GM23338 (cell line): ENCODE data around the gene STARD3. TPM values are rescaled to one million over a fixed set of nuclear protein-coding genes. Genes with fewer than 3 reads are reported as not detected.
"Not testable (repeated sequence)": the region's sequence is repeated elsewhere in the genome, so short reads cannot be mapped to it uniquely, and the experiment has no call there.

Experiments
- ATAC-seq: fragments of 200-7000 bp; cut with Tn5 transposase; 3 replicates; pipeline ENCODE4 v1.9.1; 2020
- DNase-seq: peaks from one replicate; pipeline ENCODE4 v3.0.0-alpha.2; 2015; ENCODE audit warnings: low spot score
- H2AFZ ChIP-seq: fragments of 200-600 bp; sonication (generic); 2 replicates; pipeline ENCODE4 v1.8.0; 2016; ENCODE audit warnings: antibody characterized with exemption, mild to moderate bottlenecking, moderate library complexity
- H3F3A ChIP-seq: fragments of 200-600 bp; sonication (generic); replicated peaks from 2 replicates; pipeline ENCODE4 v1.8.0; 2017; ENCODE audit warnings: antibody characterized with exemption, mixed run types, low read depth
- H3K27ac ChIP-seq: fragments of 200-600 bp; sonication (generic); 2 replicates; pipeline ENCODE4 v1.6.1; 2016; ENCODE audit warnings: low read depth
- H3K27me3 ChIP-seq: fragments of 200-600 bp; sonication (generic); 2 replicates; pipeline ENCODE4 v1.8.0; 2016; ENCODE audit warnings: mild to moderate bottlenecking, mixed run types, moderate library complexity; ENCODE audit not compliant: insufficient read depth
- H3K36me3 ChIP-seq: fragments of 200-600 bp; sonication (generic); 2 replicates; pipeline ENCODE4 v1.8.0; 2016; ENCODE audit warnings: mild to moderate bottlenecking; ENCODE audit not compliant: insufficient read depth
- H3K4me1 ChIP-seq: fragments of 200-600 bp; sonication (generic); 2 replicates; pipeline ENCODE4 v1.8.0; 2016; ENCODE audit warnings: mild to moderate bottlenecking, moderate library complexity; ENCODE audit not compliant: insufficient read depth
- H3K4me2 ChIP-seq: fragments of 200-600 bp; sonication (generic); 2 replicates; pipeline ENCODE4 v1.7.1; 2017; ENCODE audit warnings: mixed run types
- H3K4me3 ChIP-seq: fragments of 200-600 bp; sonication (generic); 2 replicates; pipeline ENCODE4 v1.6.1; 2016; ENCODE audit warnings: mixed run types
- H3K79me2 ChIP-seq: fragments of 200-600 bp; sonication (generic); replicated peaks from 2 replicates; pipeline ENCODE4 v1.8.0; 2017; ENCODE audit warnings: mild to moderate bottlenecking; ENCODE audit not compliant: insufficient read depth
- H3K9me2 ChIP-seq: fragments of 200-600 bp; sonication (generic); 2 replicates; pipeline ENCODE4 v1.8.0; 2017; ENCODE audit not compliant: insufficient read depth
- H4K20me1 ChIP-seq: fragments of 200-600 bp; sonication (generic); replicated peaks from 2 replicates; pipeline ENCODE4 v1.8.0; 2017; ENCODE audit warnings: mild to moderate bottlenecking; ENCODE audit not compliant: insufficient read depth
- H3K27ac Mint-ChIP-seq: 2 replicates; pipeline ENCODE4 v1.8.0; 2020; ENCODE audit warnings: inconsistent platforms, mild to moderate bottlenecking, moderate library complexity, mixed read lengths
- H3K27me3 Mint-ChIP-seq: 3 replicates; pipeline ENCODE4 v1.8.0; 2022; ENCODE audit warnings: low read depth, mild to moderate bottlenecking, moderate library complexity, mixed read lengths, inconsistent platforms; ENCODE audit not compliant: insufficient read depth, poor library complexity
- H3K36me3 Mint-ChIP-seq: 3 replicates; pipeline ENCODE4 v1.8.0; 2021; ENCODE audit warnings: low read depth, mild to moderate bottlenecking, inconsistent platforms, moderate library complexity, mixed read lengths
- H3K4me1 Mint-ChIP-seq: 3 replicates; pipeline ENCODE4 v1.8.0; 2020; ENCODE audit warnings: mild to moderate bottlenecking, inconsistent platforms, mixed read lengths
- H3K4me3 Mint-ChIP-seq: 3 replicates; pipeline ENCODE4 v1.8.0; 2021; ENCODE audit warnings: moderate library complexity, mild to moderate bottlenecking, inconsistent platforms, mixed read lengths
- H3K9me3 Mint-ChIP-seq: 3 replicates; pipeline ENCODE4 v1.8.0; 2020; ENCODE audit warnings: moderate library complexity, mild to moderate bottlenecking, inconsistent platforms, mixed read lengths
- CREB1 ChIP-seq: fragments of 250-450 bp; sonication (Bioruptor Pico); IDR thresholded peaks from 2 replicates; pipeline ENCODE4 v1.5.0; 2020; ENCODE audit warnings: low read depth, mild to moderate bottlenecking, moderate library complexity
- NANOG ChIP-seq: IDR thresholded peaks from 2 replicates; pipeline ENCODE4 v1.6.1; 2016; ENCODE audit warnings: antibody characterized with exemption, borderline replicate concordance
- POLR2AphosphoS5 ChIP-seq: IDR thresholded peaks from 2 replicates; pipeline ENCODE4 v1.6.1; 2016; ENCODE audit warnings: antibody characterized with exemption, low read depth
- ZNF331 ChIP-seq: fragments of 250-450 bp; sonication (Bioruptor Pico); IDR thresholded peaks from 2 replicates; pipeline ENCODE4 v1.5.0; 2020; ENCODE audit warnings: low read depth, mild to moderate bottlenecking, moderate library complexity
- polyA plus RNA-seq: library from polyadenylated mRNA; unstranded; fragments of >200 nt; fragmentation: Nextera tagmentation; extraction: Ambion mirVana; gene quantifications from 2 replicates; pipeline ENCODE4 v1.2.1, GENCODE V29; 2016
- total RNA-seq: library from RNA; depleted of rRNA; stranded (reverse); fragments of >200 nt; shearing (Covaris generic); gene quantifications from 2 replicates; pipeline ENCODE4 v1.2.3, GENCODE V29; 2014
- TF ChIP-seq, protein P1 (sequence below), 2 experiments: fragments of 200-600 bp in 1 of 2; sonication (generic) in 1 of 2; conservative IDR thresholded peaks; 2 replicates each; pipeline versions ENCODE4 v1.5.1 to v1.6.1; 2016 to 2017; ENCODE audit warnings: antibody characterized with exemption in 2 of 2, low read depth in 2 of 2, mild to moderate bottlenecking in 2 of 2, moderate library complexity in 1 of 2
- TF ChIP-seq, protein P2 (sequence below): IDR thresholded peaks from 2 replicates; pipeline ENCODE4 v1.6.1; 2016; ENCODE audit warnings: antibody characterized with exemption
- TF ChIP-seq, protein P3 (sequence below): IDR thresholded peaks from one replicate; pipeline ENCODE4 v1.6.1; 2018; ENCODE audit warnings: antibody characterized with exemption; ENCODE audit not compliant: unreplicated experiment

STARD3 gene
- total and polyA plus RNA-seq, 2 experiments from 2014 or later = 26.4 to 53.3 TPM

DNA sequence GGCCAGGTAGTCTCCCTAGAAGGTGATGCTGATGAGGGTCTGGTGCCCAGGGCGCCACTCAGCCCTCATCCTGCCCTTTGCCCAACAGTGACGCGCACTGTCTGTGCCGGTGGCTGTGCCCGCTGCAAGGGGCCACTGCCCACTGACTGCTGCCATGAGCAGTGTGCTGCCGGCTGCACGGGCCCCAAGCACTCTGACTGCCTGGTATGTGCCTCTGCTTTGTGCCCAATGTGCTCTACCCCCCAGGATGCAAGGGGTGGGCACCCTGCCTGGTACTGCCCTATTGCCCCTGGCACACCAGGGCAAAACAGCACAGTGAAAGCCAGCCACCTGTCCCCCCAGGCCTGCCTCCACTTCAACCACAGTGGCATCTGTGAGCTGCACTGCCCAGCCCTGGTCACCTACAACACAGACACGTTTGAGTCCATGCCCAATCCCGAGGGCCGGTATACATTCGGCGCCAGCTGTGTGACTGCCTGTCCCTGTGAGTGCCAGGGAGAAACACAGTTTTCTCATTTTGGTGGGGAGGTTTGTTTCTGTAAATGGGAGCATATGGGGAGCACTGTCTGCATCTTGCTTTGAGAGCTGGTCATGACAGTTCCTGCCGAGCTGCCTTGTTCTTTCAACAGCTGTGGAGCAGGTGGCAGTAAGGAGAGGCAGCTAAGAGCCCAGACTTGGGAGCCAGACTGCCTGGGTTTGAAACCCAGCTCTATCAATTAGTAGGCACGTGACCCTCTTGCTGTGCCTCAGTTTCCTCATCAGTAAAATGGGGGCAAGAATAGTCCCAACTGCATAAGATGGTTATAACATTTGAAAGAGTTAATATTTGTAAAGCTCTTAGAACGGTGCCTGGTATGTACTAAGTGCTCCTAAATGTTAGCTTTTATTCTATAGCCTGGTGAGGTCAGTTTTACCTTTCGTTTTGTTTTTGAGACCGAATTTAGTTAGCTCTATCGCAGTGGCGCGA, 73.3 kb downstream of the STARD3 start:
- Histone ChIP-seq H3K9me2 (no peaks in the 10 kb centered on the region), H3K27ac (no peak overlapping the region), H3K79me2 (peaks cover 22% of the 10 kb centered on the region), H3K4me1 (peaks cover 5% of the 10 kb centered on the region), H3K27me3 (no peaks in the 10 kb centered on the region), H4K20me1 (peaks cover 24% of the 10 kb centered on the region), H3F3A (0 out of 2 replicates have a peak, but pooled peaks cover 2% of the 10 kb centered on the region), H3K4me3 (no peak overlapping the region), H2AFZ (no peak overlapping the region), H3K4me2 (no peak overlapping the region), H3K36me3 (peaks cover 36% of the 10 kb centered on the region)
- DNase-seq (no peak), ATAC-seq (no peak)
- Mint-ChIP-seq H3K36me3 (peaks cover 79% of the 10 kb centered on the region), H3K9me3 (no peaks in the 10 kb centered on the region), H3K27ac (no peak overlapping the region), H3K4me3 (no peak overlapping the region), H3K27me3 (peaks cover 6% of the 10 kb centered on the region), H3K4me1 (peaks cover 10% of the 10 kb centered on the region)
- no peak for TF ChIP-seq NANOG
- no peak for TF ChIP-seq POLR2AphosphoS5

DNA sequence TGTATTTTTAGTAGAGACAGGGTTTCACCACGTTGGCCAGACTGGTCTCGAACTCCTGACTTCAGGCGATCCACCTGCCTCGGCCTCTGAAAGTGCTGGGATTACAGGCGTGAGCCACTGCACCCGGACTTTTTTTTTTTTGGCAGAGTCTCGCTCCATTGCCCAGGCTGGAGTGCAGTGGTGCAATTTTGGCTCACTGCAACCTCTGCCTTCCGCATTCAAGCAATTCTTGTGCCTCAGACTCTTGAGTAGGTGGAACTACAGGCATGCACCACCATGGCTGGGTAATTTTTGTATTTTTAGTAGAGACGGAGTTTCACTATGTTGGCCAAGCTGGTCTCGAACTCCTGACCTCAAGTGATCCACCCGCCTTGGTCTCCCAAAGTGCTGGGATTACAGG, 74.1 kb downstream of the STARD3 start:
- not testable (repeated sequence) for H3K4me3 ChIP-seq, DNase-seq, H3K27ac Mint-ChIP-seq, H3K4me2 ChIP-seq, H3K27ac ChIP-seq, H3K9me2 ChIP-seq, H3K4me1 ChIP-seq, H3K4me1 Mint-ChIP-seq, H3K27me3 ChIP-seq, H3F3A ChIP-seq, ATAC-seq, H3K9me3 Mint-ChIP-seq, H2AFZ ChIP-seq, H3K4me3 Mint-ChIP-seq
- H3K36me3 ChIP-seq = peaks cover 36% of the 10 kb centered on the region
- peaks cover 18% of the 10 kb centered on the region for H4K20me1 ChIP-seq
- peaks cover 10% of the 10 kb centered on the region for H3K27me3 Mint-ChIP-seq
- H3K79me2 ChIP-seq = peaks cover 14% of the 10 kb centered on the region
- H3K36me3 Mint-ChIP-seq = peaks cover 87% of the 10 kb centered on the region

DNA sequence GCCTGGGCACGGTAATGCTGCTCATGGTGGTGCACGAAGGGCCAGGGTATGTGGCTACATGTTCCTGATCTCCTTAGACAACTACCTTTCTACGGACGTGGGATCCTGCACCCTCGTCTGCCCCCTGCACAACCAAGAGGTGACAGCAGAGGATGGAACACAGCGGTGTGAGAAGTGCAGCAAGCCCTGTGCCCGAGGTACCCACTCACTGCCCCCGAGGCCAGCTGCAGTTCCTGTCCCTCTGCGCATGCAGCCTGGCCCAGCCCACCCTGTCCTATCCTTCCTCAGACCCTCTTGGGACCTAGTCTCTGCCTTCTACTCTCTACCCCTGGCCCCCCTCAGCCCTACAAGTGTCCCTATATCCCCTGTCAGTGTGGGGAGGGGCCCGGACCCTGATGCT, 74.9 kb downstream of the STARD3 start:
- no peak overlapping the region for H3K27ac ChIP-seq
- H3K9me3 Mint-ChIP-seq = no peaks in the 10 kb centered on the region
- H2AFZ ChIP-seq = no peak overlapping the region
- no peaks in the 10 kb centered on the region for H3K9me2 ChIP-seq
- peaks cover 15% of the 10 kb centered on the region for H4K20me1 ChIP-seq
- no peaks in the 10 kb centered on the region for H3K4me1 ChIP-seq
- 0 out of 2 replicates have a peak overlapping the region, but pooled peaks have one; percentile 27 for H3K27ac Mint-ChIP-seq
- H3K4me3 ChIP-seq = no peak overlapping the region
- no peaks in the 10 kb centered on the region for H3K27me3 ChIP-seq
- H3K79me2 ChIP-seq = 0 out of 2 replicates have a peak, but pooled peaks cover 8% of the 10 kb centered on the region
- peaks cover 3% of the 10 kb centered on the region; the same call in 2 of the 3 replicates for H3K4me1 Mint-ChIP-seq
- H3F3A ChIP-seq = 0 out of 2 replicates have a peak, but pooled peaks cover 2% of the 10 kb centered on the region
- no peak overlapping the region for H3K4me3 Mint-ChIP-seq
- H3K4me2 ChIP-seq = no peak overlapping the region
- DNase-seq = no peak
- H3K36me3 Mint-ChIP-seq = peaks cover 91% of the 10 kb centered on the region
- H3K36me3 ChIP-seq = peaks cover 36% of the 10 kb centered on the region
- peaks cover 13% of the 10 kb centered on the region for H3K27me3 Mint-ChIP-seq
- ATAC-seq = no peak
- TF ChIP-seq, protein P1, sequence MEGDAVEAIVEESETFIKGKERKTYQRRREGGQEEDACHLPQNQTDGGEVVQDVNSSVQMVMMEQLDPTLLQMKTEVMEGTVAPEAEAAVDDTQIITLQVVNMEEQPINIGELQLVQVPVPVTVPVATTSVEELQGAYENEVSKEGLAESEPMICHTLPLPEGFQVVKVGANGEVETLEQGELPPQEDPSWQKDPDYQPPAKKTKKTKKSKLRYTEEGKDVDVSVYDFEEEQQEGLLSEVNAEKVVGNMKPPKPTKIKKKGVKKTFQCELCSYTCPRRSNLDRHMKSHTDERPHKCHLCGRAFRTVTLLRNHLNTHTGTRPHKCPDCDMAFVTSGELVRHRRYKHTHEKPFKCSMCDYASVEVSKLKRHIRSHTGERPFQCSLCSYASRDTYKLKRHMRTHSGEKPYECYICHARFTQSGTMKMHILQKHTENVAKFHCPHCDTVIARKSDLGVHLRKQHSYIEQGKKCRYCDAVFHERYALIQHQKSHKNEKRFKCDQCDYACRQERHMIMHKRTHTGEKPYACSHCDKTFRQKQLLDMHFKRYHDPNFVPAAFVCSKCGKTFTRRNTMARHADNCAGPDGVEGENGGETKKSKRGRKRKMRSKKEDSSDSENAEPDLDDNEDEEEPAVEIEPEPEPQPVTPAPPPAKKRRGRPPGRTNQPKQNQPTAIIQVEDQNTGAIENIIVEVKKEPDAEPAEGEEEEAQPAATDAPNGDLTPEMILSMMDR (conservative IDR thresholded peaks at IDR 0.05; ENCODE audit: low read depth in 2 of 2) = no peak
- TF ChIP-seq, protein P2, sequence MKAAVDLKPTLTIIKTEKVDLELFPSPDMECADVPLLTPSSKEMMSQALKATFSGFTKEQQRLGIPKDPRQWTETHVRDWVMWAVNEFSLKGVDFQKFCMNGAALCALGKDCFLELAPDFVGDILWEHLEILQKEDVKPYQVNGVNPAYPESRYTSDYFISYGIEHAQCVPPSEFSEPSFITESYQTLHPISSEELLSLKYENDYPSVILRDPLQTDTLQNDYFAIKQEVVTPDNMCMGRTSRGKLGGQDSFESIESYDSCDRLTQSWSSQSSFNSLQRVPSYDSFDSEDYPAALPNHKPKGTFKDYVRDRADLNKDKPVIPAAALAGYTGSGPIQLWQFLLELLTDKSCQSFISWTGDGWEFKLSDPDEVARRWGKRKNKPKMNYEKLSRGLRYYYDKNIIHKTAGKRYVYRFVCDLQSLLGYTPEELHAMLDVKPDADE = no peak
- TF ChIP-seq, protein P3, sequence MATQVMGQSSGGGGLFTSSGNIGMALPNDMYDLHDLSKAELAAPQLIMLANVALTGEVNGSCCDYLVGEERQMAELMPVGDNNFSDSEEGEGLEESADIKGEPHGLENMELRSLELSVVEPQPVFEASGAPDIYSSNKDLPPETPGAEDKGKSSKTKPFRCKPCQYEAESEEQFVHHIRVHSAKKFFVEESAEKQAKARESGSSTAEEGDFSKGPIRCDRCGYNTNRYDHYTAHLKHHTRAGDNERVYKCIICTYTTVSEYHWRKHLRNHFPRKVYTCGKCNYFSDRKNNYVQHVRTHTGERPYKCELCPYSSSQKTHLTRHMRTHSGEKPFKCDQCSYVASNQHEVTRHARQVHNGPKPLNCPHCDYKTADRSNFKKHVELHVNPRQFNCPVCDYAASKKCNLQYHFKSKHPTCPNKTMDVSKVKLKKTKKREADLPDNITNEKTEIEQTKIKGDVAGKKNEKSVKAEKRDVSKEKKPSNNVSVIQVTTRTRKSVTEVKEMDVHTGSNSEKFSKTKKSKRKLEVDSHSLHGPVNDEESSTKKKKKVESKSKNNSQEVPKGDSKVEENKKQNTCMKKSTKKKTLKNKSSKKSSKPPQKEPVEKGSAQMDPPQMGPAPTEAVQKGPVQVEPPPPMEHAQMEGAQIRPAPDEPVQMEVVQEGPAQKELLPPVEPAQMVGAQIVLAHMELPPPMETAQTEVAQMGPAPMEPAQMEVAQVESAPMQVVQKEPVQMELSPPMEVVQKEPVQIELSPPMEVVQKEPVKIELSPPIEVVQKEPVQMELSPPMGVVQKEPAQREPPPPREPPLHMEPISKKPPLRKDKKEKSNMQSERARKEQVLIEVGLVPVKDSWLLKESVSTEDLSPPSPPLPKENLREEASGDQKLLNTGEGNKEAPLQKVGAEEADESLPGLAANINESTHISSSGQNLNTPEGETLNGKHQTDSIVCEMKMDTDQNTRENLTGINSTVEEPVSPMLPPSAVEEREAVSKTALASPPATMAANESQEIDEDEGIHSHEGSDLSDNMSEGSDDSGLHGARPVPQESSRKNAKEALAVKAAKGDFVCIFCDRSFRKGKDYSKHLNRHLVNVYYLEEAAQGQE = no peak
- TF ChIP-seq CREB1 (CRISPR knock-in tag) (no peak), ZNF331 (CRISPR knock-in tag) (no peak), POLR2AphosphoS5 (no peak)
